ENCODE results near the gene DCLK1. TPM values are rescaled to one million over a fixed set of nuclear protein-coding genes. Genes with fewer than 3 reads are reported as not detected.

DCLK1 gene
- total and polyA plus RNA-seq, 2 donors (not counting 1 experiment from before 2014, with no cell fraction given): 0.56 to 6.3 TPM

DNA sequence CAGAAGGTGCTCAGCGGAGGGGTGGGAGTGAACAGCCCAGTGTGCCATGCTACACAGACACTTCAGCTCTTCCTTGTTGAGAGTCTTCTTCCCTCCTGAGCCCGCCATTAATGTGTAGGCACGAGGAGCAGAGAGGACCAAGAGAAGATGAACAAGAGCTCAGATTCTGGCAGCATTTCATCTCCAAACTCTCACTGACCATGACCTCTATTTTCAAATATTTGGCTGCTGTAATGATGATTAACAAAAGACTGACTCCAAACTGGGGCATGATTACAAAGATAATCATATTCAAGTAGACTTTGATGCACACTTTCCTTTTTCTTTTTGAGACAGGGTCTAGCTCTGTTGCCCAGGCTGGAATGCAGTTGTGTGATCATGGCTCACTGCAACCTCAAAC lies 236.5 kb downstream of the DCLK1 start:
- TF ChIP-seq, protein P1, sequence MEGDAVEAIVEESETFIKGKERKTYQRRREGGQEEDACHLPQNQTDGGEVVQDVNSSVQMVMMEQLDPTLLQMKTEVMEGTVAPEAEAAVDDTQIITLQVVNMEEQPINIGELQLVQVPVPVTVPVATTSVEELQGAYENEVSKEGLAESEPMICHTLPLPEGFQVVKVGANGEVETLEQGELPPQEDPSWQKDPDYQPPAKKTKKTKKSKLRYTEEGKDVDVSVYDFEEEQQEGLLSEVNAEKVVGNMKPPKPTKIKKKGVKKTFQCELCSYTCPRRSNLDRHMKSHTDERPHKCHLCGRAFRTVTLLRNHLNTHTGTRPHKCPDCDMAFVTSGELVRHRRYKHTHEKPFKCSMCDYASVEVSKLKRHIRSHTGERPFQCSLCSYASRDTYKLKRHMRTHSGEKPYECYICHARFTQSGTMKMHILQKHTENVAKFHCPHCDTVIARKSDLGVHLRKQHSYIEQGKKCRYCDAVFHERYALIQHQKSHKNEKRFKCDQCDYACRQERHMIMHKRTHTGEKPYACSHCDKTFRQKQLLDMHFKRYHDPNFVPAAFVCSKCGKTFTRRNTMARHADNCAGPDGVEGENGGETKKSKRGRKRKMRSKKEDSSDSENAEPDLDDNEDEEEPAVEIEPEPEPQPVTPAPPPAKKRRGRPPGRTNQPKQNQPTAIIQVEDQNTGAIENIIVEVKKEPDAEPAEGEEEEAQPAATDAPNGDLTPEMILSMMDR (conservative IDR thresholded peaks at IDR 0.05 in 1 of 2, IDR thresholded peaks at IDR 0.05 in 1 of 2; ENCODE audit: low read depth in 1 of 2, low read length in 2 of 2): no peak
- TF ChIP-seq EZH2 (IDR thresholded peaks at IDR 0.05; ENCODE audit: low read length, missing control alignments): no peak
- Histone ChIP-seq H3K4me2 (ENCODE audit: extremely low read depth, insufficient read depth, low read length) (no peak overlapping the region), H3K4me1 (ENCODE audit: control insufficient read depth, extremely low read depth, insufficient read depth, low read length) (peaks cover 4% of the 10 kb centered on the region), H2AFZ (ENCODE audit: low read length) (no peak overlapping the region), H4K20me1 (ENCODE audit: control insufficient read depth, extremely low read depth, insufficient read depth, low read length) (no peaks in the 10 kb centered on the region), H3K27ac (ENCODE audit: insufficient read depth, low read length) (no peak overlapping the region), H3K27me3 (ENCODE audit: control insufficient read depth, insufficient read depth, low read length) (no peaks in the 10 kb centered on the region), H3K9ac (ENCODE audit: insufficient read depth, low read length) (no peak overlapping the region), H3K36me3 (ENCODE audit: control insufficient read depth, insufficient read depth, low read length) (no peaks in the 10 kb centered on the region), H3K4me3 (replicated peaks in 1 of 4; ENCODE audit: control extremely low read depth in 1 of 4, insufficient read depth in 1 of 4, low read depth in 3 of 4, low read length in 4 of 4) (no peak overlapping the region), H3K79me2 (ENCODE audit: control insufficient read depth, insufficient read depth, low read length) (no peaks in the 10 kb centered on the region), H3K9me3 (ENCODE audit: control insufficient read depth, insufficient read depth, low read depth, low read length) (no peaks in the 10 kb centered on the region)
- DNase-seq (ENCODE audit: low read depth in 2 of 2): peak in 1 of 2 donors; percentile 29

DNA sequence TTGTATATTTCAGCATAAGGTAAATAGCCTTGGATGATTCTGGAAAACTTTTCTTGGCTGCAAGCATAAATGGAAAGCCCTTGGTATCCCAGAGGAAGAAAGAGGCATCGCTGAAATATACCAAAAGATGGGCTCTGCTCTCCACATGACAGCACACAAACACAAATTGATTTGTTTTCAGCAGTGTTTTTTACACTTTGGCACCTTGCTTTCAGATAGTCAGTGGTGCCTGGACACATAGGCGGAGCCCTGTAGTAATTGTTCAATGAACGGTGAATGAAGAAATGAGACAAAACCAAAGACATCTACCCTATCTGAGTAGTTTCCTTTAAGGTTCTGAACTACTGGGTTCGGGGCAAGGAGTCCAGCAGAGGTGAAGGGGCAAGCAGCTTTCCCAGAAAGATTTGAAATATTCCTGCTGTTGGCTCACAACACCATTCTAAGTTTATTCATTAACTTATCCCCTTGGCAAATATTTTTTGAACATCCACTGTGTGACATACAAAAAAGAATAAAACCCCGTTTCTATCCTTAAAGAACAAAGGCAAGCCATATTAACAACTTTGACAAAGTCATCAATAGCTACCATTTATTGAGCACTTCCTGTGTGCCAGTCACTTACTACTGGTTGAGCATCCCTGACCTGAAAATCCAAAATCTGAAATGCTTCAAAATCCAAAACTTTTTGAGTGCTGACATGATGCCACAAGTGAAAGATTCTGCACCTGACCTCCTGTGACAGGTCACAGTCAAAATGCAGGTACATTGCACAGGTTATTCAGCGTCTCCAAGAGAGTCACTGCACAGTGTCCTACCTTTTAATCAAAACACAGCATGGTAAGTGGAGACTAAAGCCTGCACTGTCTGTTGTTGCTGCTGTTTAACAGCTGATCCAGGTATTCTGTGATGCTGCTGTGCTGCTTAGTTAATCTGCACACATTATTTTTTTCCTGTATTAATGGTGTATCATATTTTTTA lies 238.1 kb downstream of the DCLK1 start:
- H3K36me3 ChIP-seq (ENCODE audit: control insufficient read depth, insufficient read depth, low read length): no peaks in the 10 kb centered on the region
- no peak overlapping the region for H2AFZ ChIP-seq (ENCODE audit: low read length)
- H3K9ac ChIP-seq (ENCODE audit: insufficient read depth, low read length): no peak overlapping the region
- H3K27ac ChIP-seq (ENCODE audit: insufficient read depth, low read length): no peak overlapping the region
- H3K4me3 ChIP-seq (replicated peaks in 1 of 4; ENCODE audit: control extremely low read depth in 1 of 4, insufficient read depth in 1 of 4, low read depth in 3 of 4, low read length in 4 of 4): no peak overlapping the region
- no peak for TF ChIP-seq EZH2 (IDR thresholded peaks at IDR 0.05; ENCODE audit: low read length, missing control alignments)
- TF ChIP-seq, protein P1 (conservative IDR thresholded peaks at IDR 0.05 in 1 of 2, IDR thresholded peaks at IDR 0.05 in 1 of 2; ENCODE audit: low read depth in 1 of 2, low read length in 2 of 2): no peak
- H3K9me3 ChIP-seq (ENCODE audit: control insufficient read depth, insufficient read depth, low read depth, low read length): no peaks in the 10 kb centered on the region
- no peaks in the 10 kb centered on the region for H3K79me2 ChIP-seq (ENCODE audit: control insufficient read depth, insufficient read depth, low read length)
- no peak overlapping the region for H3K4me2 ChIP-seq (ENCODE audit: extremely low read depth, insufficient read depth, low read length)
- H3K4me1 ChIP-seq (ENCODE audit: control insufficient read depth, extremely low read depth, insufficient read depth, low read length): peaks cover 6% of the 10 kb centered on the region
- no peak for DNase-seq (ENCODE audit: low read depth in 2 of 2)
- no peaks in the 10 kb centered on the region for H4K20me1 ChIP-seq (ENCODE audit: control insufficient read depth, extremely low read depth, insufficient read depth, low read length)
- no peaks in the 10 kb centered on the region for H3K27me3 ChIP-seq (ENCODE audit: control insufficient read depth, insufficient read depth, low read length)

DNA sequence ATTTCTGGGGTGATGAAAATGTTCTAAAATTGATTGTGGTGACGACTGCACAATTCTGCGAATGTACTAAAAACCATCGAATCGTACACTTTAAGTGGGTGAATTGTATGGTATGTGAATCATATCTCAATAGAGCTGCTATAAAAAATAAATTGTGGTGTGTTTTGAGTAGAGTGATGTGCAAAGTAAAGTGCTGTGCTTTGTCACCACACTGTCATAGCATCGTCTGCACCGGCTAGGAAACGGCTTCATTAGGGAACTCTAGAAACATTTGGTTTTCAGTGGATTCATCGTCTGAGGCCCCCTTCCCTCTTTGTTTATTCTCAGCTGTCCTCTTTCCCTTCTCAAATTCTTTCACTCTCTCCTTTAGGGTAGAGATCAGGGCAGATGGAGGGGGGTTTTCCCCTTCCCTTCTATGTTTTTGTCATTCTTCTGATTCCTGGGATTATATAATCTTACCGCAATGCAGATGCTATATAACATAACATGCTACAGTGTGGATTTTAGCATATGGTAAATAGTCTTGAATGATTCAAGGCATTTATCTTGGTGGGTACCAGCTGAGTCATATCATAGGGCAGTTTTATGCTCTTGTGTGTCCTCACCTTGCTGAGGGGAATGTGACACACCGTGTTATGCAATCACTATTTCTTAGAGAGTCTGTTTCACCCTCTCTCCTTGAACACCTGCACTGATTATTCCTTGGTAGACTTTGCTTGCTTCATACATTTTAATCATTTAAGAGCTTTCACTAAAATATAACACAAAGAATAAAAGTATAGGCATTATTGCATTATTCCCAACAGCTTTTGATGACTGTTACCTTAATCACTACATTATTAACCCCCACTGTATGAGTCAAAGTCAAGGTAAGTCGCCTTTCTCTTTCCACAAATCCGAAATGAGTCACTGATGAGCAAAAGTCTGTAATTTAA lies 239.4 kb downstream of the DCLK1 start:
- no peak overlapping the region for H3K27ac ChIP-seq (ENCODE audit: insufficient read depth, low read length)
- no peak overlapping the region for H3K4me2 ChIP-seq (ENCODE audit: extremely low read depth, insufficient read depth, low read length)
- peaks cover 6% of the 10 kb centered on the region for H3K4me1 ChIP-seq (ENCODE audit: control insufficient read depth, extremely low read depth, insufficient read depth, low read length)
- no peaks in the 10 kb centered on the region for H3K79me2 ChIP-seq (ENCODE audit: control insufficient read depth, insufficient read depth, low read length)
- no peaks in the 10 kb centered on the region for H3K27me3 ChIP-seq (ENCODE audit: control insufficient read depth, insufficient read depth, low read length)
- H3K9me3 ChIP-seq (ENCODE audit: control insufficient read depth, insufficient read depth, low read depth, low read length): no peaks in the 10 kb centered on the region
- peak in 1 of 2 donors; percentile 62 for DNase-seq (ENCODE audit: low read depth in 2 of 2)
- no peak overlapping the region for H3K4me3 ChIP-seq (replicated peaks in 1 of 4; ENCODE audit: control extremely low read depth in 1 of 4, insufficient read depth in 1 of 4, low read depth in 3 of 4, low read length in 4 of 4)
- no peak overlapping the region for H2AFZ ChIP-seq (ENCODE audit: low read length)
- no peak overlapping the region for H3K9ac ChIP-seq (ENCODE audit: insufficient read depth, low read length)
- no peaks in the 10 kb centered on the region for H3K36me3 ChIP-seq (ENCODE audit: control insufficient read depth, insufficient read depth, low read length)
- TF ChIP-seq EZH2 (IDR thresholded peaks at IDR 0.05; ENCODE audit: low read length, missing control alignments): no peak
- TF ChIP-seq, protein P1 (conservative IDR thresholded peaks at IDR 0.05 in 1 of 2, IDR thresholded peaks at IDR 0.05 in 1 of 2; ENCODE audit: low read depth in 1 of 2, low read length in 2 of 2): no peak
- no peaks in the 10 kb centered on the region for H4K20me1 ChIP-seq (ENCODE audit: control insufficient read depth, extremely low read depth, insufficient read depth, low read length)
